GM12874 (cell line): ENCODE results near the gene ZNF474.

Experiments
- CTCF ChIP-seq: IDR thresholded peaks from 2 replicates; pipeline ENCODE4 v1.5.1; 2011; ENCODE audit warnings: low read depth, mild to moderate bottlenecking, control low read depth, low read length, moderate library complexity; ENCODE audit not compliant: insufficient read depth

Gene ZNF474

GRCh38 chr5:122120493-122120892, 8.9 kb upstream of the ZNF474 start:
- TF ChIP-seq CTCF: no peak

GRCh38 chr5:122120957-122121356, 8.4 kb upstream of the ZNF474 start:
- no peak for TF ChIP-seq CTCF

- no peak for TF ChIP-seq CTCF
Measured at GRCh38 chr5:122121479-122122465, 7.6 kb upstream of the ZNF474 start.

DNA sequence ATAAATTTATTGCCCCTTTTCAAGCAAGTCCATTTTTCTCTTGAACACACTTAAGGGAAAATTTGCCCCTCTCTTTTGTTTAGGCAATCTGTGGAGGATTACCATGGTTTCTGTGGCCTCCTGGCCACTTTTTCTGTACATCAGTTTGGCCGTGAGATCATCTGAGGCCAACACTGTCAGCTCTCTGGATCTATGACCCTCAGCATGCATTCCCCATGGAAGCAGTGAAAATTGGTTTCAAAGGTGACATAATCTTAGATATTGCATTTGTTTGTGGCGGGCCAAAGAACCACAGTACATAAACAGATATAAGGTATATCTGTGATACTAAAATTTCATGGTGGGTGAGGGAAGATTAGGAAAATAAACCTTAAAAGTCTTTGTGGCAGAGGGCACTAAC, 4.6 kb upstream of the ZNF474 start:
- TF ChIP-seq CTCF: no peak

DNA sequence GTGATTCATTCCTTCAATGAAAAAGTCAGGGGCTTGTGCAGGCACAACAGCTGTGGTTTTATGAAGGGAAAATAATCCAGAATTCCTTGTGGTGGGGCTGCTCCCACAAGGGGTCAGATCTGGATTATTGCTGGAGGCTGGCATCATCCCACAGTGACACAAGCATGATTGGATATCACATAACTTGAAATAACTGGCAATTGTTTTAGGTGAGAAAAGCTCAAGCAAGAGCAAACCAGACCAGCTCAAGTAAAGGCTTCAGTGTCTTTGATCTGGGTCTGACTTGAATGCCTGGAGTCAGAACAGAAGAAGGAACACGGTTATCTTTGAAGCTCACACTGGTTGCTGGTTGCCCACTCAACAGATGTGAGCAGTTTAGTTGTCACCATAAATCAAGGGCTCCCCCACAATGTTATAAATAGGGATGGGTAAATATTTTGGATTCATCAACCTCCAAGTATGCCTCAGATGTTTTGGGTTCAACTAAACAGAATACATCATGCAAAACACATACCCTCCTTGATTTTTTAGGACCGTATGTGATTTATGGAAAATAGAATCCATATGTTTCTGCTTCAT, 3.1 kb upstream of the ZNF474 start:
- TF ChIP-seq CTCF: no peak

DNA sequence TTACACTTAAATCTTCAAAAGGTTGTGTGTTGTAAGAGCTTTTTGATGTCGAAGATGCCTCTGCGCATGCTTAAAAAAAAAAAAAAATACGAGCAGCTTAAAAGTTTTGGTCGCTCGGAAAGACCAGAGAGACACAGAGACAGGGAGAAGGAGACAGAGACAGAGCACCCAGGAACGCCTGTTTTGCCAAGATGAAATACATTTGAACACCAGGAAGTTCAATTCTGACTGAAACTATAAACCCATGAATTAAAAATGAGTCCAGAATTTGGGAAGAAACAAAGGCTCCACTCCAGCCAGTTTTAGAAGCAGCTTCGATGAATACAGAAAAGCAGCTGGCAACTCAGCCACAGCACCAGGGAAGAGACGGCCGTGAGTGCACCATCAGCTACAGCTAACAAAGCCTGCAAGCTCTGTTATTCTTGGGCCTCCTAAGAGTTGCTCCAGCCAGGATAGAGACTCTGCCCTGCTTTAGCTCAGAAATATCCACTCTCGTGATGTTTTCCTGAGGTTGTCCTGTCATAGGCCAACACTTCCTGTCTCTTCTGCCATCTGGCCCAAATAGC, 2.5 kb upstream of the ZNF474 start:
- no peak for TF ChIP-seq CTCF

- no peak for TF ChIP-seq CTCF
Measured at GRCh38 chr5:122130152-122130551, 806 bp downstream of the ZNF474 start.
